Measurements from ENCODE around the gene MAMLD1.

The MAMLD1 gene

GRCh38 chrX:150502091-150502490 is 139.0 kb downstream of the MAMLD1 start:
- no peak for DNase-seq (ENCODE audit: low read depth in 2 of 2)

GRCh38 chrX:150502979-150503897 is 140.1 kb downstream of the MAMLD1 start:
- DNase-seq (ENCODE audit: low read depth in 2 of 2) = no peak

- no peak for DNase-seq (ENCODE audit: low read depth in 2 of 2)
These were observed 140.7 kb downstream of the MAMLD1 start for GRCh38 chrX:150503898-150504219.

GRCh38 chrX:150504397-150505182 is 141.5 kb downstream of the MAMLD1 start:
- DNase-seq (ENCODE audit: low read depth in 2 of 2) = no peak

DNA sequence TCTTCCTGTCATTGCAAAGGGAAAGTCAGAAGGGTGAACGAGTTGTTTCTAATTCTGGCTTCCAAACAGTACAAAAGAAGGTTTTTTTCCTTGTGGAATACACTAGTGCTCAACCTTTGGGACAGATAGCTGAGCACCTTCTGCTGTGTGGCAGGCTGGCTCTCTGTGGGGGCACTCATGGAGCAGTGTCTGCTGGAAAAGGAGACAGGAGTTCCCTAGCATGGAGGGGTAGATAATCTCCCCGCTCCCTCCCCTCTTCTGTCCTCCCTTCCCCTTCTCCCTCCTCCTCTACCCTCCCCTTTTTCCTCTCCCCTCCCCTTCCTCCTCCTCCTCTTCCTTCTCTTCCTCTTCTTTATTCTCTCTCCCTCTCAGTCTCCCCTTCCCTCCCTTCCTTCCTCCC is 142.9 kb downstream of the MAMLD1 start:
- no peak for DNase-seq (ENCODE audit: low read depth in 2 of 2)

- no peak for DNase-seq (ENCODE audit: low read depth in 2 of 2)
These were observed 143.4 kb downstream of the MAMLD1 start for GRCh38 chrX:150506486-150506885.

DNA sequence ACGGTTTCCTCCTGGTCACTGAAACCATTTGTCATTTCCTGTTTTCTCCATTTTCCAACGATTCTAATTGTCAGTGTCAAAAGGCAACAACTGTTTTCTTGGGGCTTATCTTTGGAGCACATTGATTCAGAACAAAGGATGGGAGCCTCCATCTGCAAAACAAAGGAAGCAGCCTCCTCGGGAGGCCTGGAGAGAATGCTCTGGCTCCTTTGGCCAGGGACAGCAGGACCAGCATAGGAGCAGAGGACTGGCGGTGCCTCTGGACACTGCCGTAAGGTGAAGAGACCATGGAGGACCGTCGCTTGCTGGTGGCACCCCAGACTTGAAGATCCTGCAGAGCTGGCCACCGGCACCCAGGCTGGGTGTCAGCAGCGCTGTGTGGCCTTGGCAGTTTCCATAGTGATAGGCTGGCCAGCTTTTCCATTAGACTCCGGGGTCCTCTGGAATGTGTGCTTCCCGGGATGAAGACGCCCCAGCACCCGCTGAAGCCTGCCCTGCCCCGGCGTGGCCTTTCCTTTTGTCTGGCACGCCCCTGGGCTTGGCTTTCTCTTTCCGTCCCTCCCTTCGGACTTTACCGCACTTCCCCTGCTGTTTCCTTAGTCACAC is 144.2 kb downstream of the MAMLD1 start:
- no peak for DNase-seq (ENCODE audit: low read depth in 2 of 2)

DNA sequence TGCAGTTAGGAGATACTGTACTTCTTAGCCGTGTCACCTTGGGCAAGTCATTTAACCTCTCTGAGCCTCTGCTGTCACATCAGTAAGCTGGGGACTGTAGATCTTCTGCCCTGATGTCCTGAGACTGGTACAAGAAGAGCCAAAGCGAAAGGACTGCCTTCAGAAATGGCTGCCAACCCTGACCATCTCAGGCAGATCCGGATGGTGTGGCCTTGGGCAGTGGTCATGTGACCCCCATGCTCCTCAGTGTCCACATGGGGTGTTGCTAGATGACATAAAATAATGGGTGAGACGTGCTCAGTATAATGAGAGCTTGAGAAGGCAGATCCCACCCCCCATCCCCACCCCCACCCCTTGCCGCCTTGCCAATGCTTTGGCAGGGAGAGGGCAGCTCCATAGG is 144.9 kb downstream of the MAMLD1 start:
- DNase-seq (ENCODE audit: low read depth in 2 of 2) = no peak

- DNase-seq (ENCODE audit: low read depth in 2 of 2) = no peak
These were observed 145.6 kb downstream of the MAMLD1 start for GRCh38 chrX:150508451-150509367.

DNA sequence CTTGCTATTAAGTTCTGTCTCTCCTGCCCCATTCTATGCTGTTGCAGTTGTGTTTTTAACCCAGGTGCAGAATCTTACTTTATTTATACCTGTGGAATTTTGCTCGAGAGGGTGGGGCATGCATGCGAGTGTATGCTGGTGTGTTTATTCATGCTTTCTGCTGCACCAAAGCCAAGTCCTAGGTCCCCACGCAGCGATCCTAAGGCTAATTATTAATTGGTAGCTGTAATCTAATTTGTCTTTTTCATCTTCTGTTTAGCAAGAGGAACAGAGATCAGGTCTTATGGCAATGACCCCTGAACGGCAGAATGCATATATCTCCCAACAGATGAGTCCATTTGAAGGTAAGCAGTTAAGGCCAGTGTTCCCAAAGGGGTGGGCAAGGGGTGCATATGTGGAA is 146.6 kb downstream of the MAMLD1 start:
- DNase-seq (ENCODE audit: low read depth in 2 of 2) = no peak

DNA sequence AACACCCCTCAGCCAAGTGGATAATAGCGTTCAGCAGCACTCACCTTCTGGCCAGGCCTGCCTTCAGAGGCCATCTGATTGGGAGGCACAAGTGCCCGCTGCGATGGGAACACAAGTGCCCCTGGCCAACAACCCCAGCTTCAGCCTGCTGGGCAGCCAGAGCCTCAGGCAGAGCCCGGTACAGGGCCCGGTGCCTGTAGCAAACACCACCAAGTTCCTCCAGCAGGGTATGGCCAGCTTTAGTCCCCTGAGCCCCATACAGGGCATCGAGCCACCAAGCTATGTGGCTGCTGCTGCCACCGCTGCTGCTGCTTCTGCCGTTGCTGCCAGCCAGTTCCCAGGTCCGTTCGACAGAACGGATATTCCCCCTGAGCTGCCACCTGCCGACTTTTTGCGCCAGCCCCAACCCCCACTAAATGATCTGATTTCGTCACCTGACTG is 149.4 kb downstream of the MAMLD1 start:
- no peak for DNase-seq (ENCODE audit: low read depth in 2 of 2)

- DNase-seq (ENCODE audit: low read depth in 2 of 2) = no peak
These were observed 150.4 kb downstream of the MAMLD1 start for GRCh38 chrX:150513544-150513943.

DNA sequence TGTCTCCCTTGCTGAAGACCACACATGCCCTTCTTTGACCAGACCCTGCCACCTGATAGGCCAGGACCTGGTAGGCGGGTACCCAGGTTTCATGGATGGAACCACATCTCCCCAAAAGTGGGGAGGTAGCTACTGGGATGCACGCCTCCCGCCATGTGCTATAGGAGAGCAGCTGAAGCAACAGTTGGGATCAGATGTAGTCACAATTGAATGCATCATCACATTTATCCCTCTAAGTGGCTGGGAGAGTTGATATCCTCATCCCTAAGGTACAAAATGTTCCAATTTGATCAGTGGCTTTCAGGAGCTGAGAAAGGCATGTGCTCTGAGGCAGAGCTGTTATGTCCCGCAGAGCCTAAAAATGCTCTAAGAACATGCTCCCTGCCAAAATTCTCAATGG is 151.3 kb downstream of the MAMLD1 start:
- no peak for DNase-seq (ENCODE audit: low read depth in 2 of 2)

GRCh38 chrX:150515801-150516200 is 152.7 kb downstream of the MAMLD1 start:
- DNase-seq (ENCODE audit: low read depth in 2 of 2) = no peak

- DNase-seq (ENCODE audit: low read depth in 2 of 2) = no peak
These were observed 154.3 kb downstream of the MAMLD1 start for GRCh38 chrX:150517303-150517910.

DNA sequence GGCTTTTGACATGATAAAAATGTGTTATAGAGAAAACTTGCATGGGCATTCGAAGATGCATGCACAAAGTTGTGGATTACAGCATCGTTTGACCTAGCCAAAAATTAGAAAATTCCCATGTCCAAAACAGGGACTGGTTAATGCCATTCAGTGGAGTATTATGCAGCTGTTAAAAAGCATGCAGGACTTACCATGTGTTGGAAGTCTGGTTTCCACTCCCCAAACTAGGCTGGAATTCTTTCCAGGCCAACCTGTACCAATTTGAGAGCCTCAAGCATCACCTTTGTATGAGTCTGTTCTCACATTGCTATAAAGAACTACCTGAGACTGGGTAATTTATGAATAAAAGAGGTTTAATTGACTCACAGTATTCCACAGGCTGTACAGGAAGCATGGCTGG is 159.4 kb downstream of the MAMLD1 start:
- DNase-seq (ENCODE audit: low read depth in 2 of 2) = no peak

DNA sequence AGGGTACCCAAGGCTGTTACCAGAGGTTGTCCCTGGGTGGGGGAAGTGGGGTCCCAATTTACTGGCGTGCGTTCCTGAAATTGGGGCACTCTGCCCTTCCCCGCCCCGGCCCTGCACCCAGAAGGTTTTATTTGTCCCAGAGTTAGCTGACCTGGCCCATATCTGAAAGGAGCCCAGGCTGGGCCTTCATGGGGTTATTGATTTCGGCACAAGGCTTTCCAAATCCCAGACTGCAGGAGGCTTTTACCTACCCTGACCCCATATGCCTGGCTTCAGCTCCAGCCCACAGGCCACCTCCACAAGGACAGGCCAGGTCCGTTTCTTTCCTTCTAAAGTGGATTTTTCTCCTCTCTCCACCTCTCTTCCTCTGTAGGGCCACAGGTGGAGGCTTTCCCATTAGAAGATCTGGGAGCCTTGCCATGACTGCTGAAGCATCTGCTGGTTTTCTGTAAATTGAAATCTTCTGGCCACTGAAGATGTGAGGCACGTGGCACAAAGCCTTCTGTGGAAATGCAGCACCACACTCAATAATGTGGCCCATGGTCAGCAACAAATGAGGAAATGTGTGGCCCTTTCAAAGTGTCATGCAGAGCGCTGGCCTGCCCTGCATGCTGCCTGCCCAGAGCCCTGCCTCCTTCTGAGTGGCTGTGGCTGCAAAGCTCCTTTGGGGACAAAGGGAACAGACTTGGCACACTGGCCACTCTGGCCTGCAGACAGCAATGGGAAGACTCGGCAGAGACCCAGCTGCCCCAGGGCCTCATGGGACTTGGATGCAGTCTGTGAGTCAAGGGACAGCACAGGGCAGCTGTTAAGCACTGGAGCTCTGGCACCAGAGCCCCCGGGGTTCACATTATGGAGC is 162.2 kb downstream of the MAMLD1 start:
- DNase-seq (ENCODE audit: low read depth in 2 of 2) = no peak

GRCh38 chrX:150526692-150527091 is 163.6 kb downstream of the MAMLD1 start:
- no peak for DNase-seq (ENCODE audit: low read depth in 2 of 2)

DNA sequence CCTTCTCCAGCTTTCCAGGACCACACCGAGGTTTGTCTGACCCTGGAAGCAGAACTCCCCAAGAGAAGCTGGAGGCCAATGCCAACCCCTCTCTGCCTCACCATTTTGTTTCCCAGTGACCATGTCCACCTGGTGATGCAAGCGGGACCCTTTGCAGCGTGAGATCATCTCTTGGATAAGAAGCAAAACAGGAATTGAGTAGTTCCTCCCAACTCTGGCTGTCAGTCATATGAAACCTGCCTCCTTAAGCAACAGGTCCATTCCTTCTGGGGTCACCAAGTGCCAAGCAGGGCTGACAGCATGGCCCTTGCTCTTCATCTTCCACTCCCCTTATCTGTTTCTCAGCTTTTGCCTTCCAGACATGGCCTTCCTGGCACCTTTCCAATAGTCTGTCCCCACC is 164.0 kb downstream of the MAMLD1 start:
- no peak for DNase-seq (ENCODE audit: low read depth in 2 of 2)

GRCh38 chrX:150529587-150529986 is 166.5 kb downstream of the MAMLD1 start:
- no peak for DNase-seq (ENCODE audit: low read depth in 2 of 2)

Data from stimulated activated CD4-positive, alpha-beta T cell treated with anti-CD3 and anti-CD28 coated beads, Interleukin-12 subunit alpha, Interleukin-12 subunit beta, amount 100 ng/mL, for 24 hours (primary cell).